ENCODE data around the gene MBD5. TPM values are rescaled to one million over a fixed set of nuclear protein-coding genes. Genes with fewer than 3 reads are reported as not detected.

Gene MBD5
- total RNA-seq, 4 donors from 2014 or later: 22.9 to 44.2 (median 40.2) TPM

DNA sequence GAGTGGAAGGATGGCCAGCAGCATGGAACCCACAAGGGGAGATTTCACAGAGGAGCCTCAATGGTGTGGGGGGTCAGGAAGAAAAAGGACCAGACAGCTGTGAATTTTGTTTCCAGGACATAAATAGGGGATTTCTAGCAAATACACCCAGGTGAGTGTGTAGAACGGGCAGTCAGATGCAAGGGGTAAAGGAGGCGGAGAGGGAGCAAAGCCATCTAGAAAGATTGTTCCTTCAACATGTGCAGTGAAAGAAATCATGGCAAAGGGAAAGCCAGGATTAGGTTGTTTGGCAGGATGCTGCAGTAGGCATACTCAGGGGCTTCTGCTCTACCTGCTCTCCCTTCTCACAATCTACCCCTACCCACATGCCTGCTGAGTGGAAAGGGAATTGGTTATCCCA is 504.2 kb downstream of the MBD5 start:
- Histone ChIP-seq H3K27me3 (no peaks in the 10 kb centered on the region), H3K27ac (no peak overlapping the region), H3K4me1 (no peaks in the 10 kb centered on the region), H3K36me3 (no peaks in the 10 kb centered on the region), H3K4me3 (no peak overlapping the region), H3K9me3 (no peaks in the 10 kb centered on the region)
- no peak for TF ChIP-seq POLR2A (IDR thresholded peaks at IDR 0.05)
- TF ChIP-seq, protein P1, sequence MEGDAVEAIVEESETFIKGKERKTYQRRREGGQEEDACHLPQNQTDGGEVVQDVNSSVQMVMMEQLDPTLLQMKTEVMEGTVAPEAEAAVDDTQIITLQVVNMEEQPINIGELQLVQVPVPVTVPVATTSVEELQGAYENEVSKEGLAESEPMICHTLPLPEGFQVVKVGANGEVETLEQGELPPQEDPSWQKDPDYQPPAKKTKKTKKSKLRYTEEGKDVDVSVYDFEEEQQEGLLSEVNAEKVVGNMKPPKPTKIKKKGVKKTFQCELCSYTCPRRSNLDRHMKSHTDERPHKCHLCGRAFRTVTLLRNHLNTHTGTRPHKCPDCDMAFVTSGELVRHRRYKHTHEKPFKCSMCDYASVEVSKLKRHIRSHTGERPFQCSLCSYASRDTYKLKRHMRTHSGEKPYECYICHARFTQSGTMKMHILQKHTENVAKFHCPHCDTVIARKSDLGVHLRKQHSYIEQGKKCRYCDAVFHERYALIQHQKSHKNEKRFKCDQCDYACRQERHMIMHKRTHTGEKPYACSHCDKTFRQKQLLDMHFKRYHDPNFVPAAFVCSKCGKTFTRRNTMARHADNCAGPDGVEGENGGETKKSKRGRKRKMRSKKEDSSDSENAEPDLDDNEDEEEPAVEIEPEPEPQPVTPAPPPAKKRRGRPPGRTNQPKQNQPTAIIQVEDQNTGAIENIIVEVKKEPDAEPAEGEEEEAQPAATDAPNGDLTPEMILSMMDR (IDR thresholded peaks at IDR 0.05): no peak
- no peak for DNase-seq

DNA sequence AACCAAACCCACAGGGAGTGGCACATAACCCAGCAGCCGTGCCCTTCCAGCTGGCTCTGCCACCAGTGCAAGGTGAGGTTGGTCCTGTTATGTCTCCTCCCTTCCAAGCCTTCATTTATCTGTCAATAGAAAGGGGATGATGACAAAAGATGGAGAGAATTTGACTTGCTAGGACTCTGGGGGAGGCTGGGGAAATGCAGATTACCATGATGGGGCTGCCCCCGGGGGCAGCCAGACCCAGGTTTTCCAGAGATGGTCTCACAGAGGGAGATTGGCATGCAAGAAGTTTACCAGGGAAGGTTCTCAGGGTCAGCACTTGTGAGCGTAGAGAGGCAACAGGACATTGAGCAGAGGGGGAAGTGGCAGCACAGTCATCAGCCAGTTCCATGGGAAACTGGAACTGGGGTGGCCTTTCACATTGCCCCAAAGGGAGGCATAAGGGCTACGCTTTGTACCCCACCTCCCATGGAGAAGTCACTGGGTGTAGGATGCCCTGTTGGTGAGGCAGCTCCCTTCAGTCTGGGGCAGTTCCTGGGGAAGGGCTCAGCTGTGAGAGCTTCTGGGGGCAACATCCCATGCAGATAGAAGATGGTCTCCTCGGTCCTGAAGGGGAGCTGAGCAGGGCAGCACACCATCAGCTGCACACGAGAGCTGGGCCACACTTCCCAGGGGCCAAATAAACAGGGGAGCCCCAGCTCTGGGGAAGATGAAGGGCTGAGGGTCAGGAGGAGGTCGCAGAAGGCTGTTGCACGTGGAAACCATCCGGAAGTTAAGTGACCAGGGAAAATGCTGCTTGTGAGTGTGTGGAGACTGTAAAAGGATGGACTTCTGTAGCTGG is 505.8 kb downstream of the MBD5 start:
- no peak for DNase-seq
- Histone ChIP-seq H3K27me3 (no peaks in the 10 kb centered on the region), H3K9me3 (no peaks in the 10 kb centered on the region), H3K27ac (peak overlapping the region in 1 of 4 donors; percentile 57), H3K4me3 (no peak overlapping the region), H3K36me3 (no peaks in the 10 kb centered on the region), H3K4me1 (no peaks in the 10 kb centered on the region)
- no peak for TF ChIP-seq POLR2A (IDR thresholded peaks at IDR 0.05)
- TF ChIP-seq, protein P1 (IDR thresholded peaks at IDR 0.05): no peak

DNA sequence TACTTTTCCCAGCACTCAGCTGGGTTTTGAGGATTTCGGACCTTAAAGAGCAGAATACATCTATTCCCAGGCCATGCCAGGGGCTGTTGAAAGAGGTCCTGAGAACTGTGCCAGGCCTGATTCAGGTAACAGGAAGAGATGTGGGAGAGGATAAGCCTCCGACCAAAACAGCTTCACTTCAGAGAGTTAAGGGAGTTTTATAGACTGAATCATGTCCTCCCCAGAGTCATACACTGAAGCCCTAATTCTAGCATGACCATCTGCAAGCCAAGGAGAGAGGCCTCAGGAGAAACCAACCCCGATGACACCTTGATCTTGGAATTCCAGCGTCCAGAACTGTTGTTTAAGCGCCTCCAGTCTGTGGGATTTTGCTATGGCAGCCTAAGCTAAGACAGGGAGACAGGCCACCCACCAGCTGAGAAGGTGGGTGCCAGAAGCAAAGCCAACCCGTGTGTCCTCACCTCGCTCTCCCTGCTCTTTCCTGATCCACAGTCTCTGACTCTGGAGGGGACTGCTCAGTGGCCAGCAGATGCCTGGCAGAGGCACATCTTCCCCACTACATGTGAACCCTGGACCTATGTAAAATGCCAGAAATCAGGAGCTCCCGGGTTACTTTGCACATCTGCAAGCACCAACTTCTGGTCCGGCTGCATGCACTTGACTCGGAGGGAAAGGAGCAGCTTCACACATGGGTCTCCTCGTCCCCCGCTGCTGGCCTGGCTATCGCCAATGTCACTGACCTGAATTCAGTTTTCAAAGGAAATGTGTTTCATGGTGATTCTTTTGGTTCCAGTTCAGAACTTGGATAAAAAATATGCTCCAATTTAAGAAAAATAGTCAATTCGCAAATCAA is 506.8 kb downstream of the MBD5 start:
- no peaks in the 10 kb centered on the region for H3K36me3 ChIP-seq
- no peak overlapping the region for H3K4me3 ChIP-seq
- H3K27ac ChIP-seq: peak overlapping the region in 1 of 4 donors; percentile 57
- no peaks in the 10 kb centered on the region for H3K9me3 ChIP-seq
- H3K27me3 ChIP-seq: no peaks in the 10 kb centered on the region
- TF ChIP-seq POLR2A (IDR thresholded peaks at IDR 0.05): no peak
- DNase-seq: no peak
- H3K4me1 ChIP-seq: no peaks in the 10 kb centered on the region

DNA sequence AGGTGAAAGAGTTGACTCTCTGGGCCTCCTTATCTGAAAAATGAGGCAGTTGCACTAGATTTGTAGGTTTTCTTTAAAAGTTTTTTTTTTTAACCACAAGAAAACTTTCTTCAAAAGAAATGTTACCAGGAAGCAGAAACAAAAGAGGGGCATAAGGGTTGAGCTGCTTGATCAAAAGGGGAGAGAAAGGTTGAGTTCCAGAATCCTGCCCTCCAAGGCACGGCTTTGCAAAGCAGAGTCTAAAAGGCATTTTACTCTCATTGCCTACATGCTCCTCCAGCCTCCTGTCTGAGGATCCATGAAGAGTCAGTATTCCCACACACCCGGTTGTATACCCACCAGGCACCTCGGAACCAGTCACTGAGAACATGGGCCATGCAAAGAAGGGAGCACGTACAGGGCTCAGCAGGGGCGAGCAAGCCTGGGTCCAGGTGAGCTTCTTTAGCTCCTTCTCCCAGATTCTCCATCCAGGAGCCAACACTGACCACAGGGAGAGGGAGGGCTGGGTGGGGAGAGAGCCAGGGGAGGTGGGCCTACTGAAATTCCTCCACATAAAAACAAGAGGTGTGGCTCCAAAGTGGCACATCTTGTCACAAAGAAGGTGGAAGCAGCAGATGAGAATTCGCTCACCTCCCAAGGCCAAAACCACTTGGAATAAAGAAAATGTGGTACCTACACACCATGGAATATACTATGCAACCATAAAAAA is 507.6 kb downstream of the MBD5 start:
- Histone ChIP-seq H3K27ac (peak overlapping the region in 1 of 4 donors; percentile 57), H3K4me3 (no peak overlapping the region), H3K4me1 (no peaks in the 10 kb centered on the region), H3K9me3 (no peaks in the 10 kb centered on the region), H3K27me3 (no peaks in the 10 kb centered on the region), H3K36me3 (no peaks in the 10 kb centered on the region)
- DNase-seq: no peak
- TF ChIP-seq, protein P1 (IDR thresholded peaks at IDR 0.05): no peak
- TF ChIP-seq POLR2A (IDR thresholded peaks at IDR 0.05): no peak

DNA sequence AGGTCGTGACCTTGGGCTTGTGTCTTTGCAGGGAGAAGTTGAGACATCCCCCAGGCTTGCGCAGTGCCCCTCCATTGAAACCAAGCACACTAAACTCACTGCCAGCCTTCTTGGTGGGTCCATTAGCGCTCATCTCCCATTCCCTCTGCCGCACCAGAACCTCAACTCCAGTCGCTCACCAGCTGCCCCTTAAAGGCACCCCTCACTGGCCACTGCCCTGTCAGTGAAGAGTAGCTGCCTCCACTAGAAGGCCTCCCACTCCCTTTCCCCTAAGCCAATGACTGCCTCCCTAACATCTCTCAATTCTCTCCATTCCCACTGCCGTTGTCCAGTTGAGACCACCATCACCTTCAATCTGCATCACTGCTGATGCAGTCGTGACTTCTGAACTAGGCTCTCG is 508.9 kb downstream of the MBD5 start:
- no peaks in the 10 kb centered on the region for H3K9me3 ChIP-seq
- H3K27me3 ChIP-seq: no peaks in the 10 kb centered on the region
- no peak overlapping the region for H3K27ac ChIP-seq
- no peaks in the 10 kb centered on the region for H3K36me3 ChIP-seq
- H3K4me1 ChIP-seq: no peaks in the 10 kb centered on the region
- no peak for DNase-seq
- TF ChIP-seq POLR2A (IDR thresholded peaks at IDR 0.05): no peak
- TF ChIP-seq, protein P1 (IDR thresholded peaks at IDR 0.05): no peak
- H3K4me3 ChIP-seq: no peak overlapping the region

Data from Peyer's patch (tissue), 4 donors.